Panc1 (cell line): ENCODE measurements around the gene LNX1. TPM values are rescaled to one million over a fixed set of nuclear protein-coding genes. Genes with fewer than 3 reads are reported as not detected.

Experiments
- ATAC-seq: fragments of 200-7000 bp; cut with Tn5 transposase; 2 replicates; pipeline ENCODE4 v1.9.1; 2020; ENCODE audit warnings: mild to moderate bottlenecking, moderate library complexity
- BruUV-seq: library from RNA; stranded (reverse); fragments of 400-500 nt; replicated peaks from 2 replicates; lab custom pipeline; 2021; lab: Mats Ljungman, UMichigan
- CTCF ChIA-PET: fragments of 300-600 bp; sonication (Branson Sonifier 250); formaldehyde crosslinking; loops from one replicate; lab custom pipeline; 2022; ENCODE audit warnings: antibody characterized with exemption; lab: Charles Lee
- POLR2A ChIA-PET: fragments of 300-600 bp; sonication (Branson Sonifier 250); formaldehyde crosslinking; loops from one replicate; lab custom pipeline; 2022; ENCODE audit warnings: antibody characterized with exemption; lab: Charles Lee
- DNase-seq: peaks from one replicate; pipeline ENCODE4 v3.0.0-alpha.2; 2010; ENCODE audit warnings: low read depth, low spot score
- H3K27ac ChIP-seq: 2 replicates; pipeline ENCODE4 v1.5.1; 2011; ENCODE audit warnings: mild to moderate bottlenecking, low read length, inconsistent platforms
- H3K27me3 ChIP-seq: fragments of 200-500 bp; sonication (Bioruptor generic); 2 replicates; pipeline ENCODE4 v1.6.0; 2014; ENCODE audit warnings: low read length, inconsistent platforms; ENCODE audit not compliant: control insufficient read depth, insufficient read depth
- H3K36me3 ChIP-seq: fragments of 200-500 bp; sonication (Bioruptor generic); 2 replicates; pipeline ENCODE4 v1.5.1; 2014; ENCODE audit warnings: inconsistent platforms, mild to moderate bottlenecking, low read length, moderate library complexity; ENCODE audit not compliant: control insufficient read depth, insufficient read depth
- H3K4me1 ChIP-seq: 2 replicates; pipeline ENCODE4 v1.5.1; 2011; ENCODE audit warnings: inconsistent platforms, mild to moderate bottlenecking, low read length, moderate library complexity; ENCODE audit not compliant: control insufficient read depth, insufficient read depth
- H3K4me3 ChIP-seq, 2 experiments: 2 replicates each; pipeline ENCODE4 v1.5.1; 2011 to 2012; ENCODE audit warnings: low read depth in 2 of 2, low read length in 2 of 2, mild to moderate bottlenecking in 2 of 2, inconsistent platforms in 1 of 2, moderate library complexity in 1 of 2
- H3K9me3 ChIP-seq: fragments of 200-500 bp; sonication (Bioruptor generic); 2 replicates; pipeline ENCODE4 v1.5.1; 2014; ENCODE audit warnings: low read depth, mild to moderate bottlenecking, inconsistent platforms, low read length, moderate library complexity; ENCODE audit not compliant: control insufficient read depth, insufficient read depth
- CTCF ChIP-seq: fragments of 450-650 bp; IDR thresholded peaks from 2 replicates; pipeline ENCODE4 v1.5.1; 2017; ENCODE audit warnings: mild to moderate bottlenecking
- POLR2AphosphoS5 ChIP-seq: IDR thresholded peaks from 2 replicates; pipeline ENCODE4 v1.6.1; 2012; ENCODE audit warnings: mild to moderate bottlenecking, low read depth, low read length, moderate library complexity
- REST ChIP-seq, 2 experiments: IDR thresholded peaks; 2 replicates each; pipeline ENCODE4 v1.6.1; 2011 to 2012; ENCODE audit warnings: low read depth in 2 of 2, control low read depth in 1 of 2, low read length in 1 of 2, mild to moderate bottlenecking in 1 of 2, moderate library complexity in 1 of 2; ENCODE audit not compliant: insufficient read depth in 1 of 2
- SIN3A ChIP-seq: IDR thresholded peaks from 2 replicates; pipeline ENCODE4 v1.6.1; 2012; ENCODE audit warnings: low read depth, mild to moderate bottlenecking, low read length, moderate library complexity, borderline replicate concordance; ENCODE audit not compliant: insufficient read depth
- TCF7L2 ChIP-seq: IDR thresholded peaks from 2 replicates; pipeline ENCODE4 v1.6.1; 2011; ENCODE audit warnings: mild to moderate bottlenecking, low read depth, low read length, inconsistent platforms
- in situ Hi-C: cut with HindIII; loops from 2 replicates; pipeline ENCODE4 v1.10.0; 2016; ENCODE audit warnings: low sequenced_read_pairs, low pct_unique_long_range_greater_than_20kb
- intact Hi-C: fragments of 100-400 bp; cut with micrococcal nuclease; formaldehyde crosslinking; loops from one replicate; pipeline ENCODE4 v1.10.0; 2022; ENCODE audit not compliant: unreplicated experiment
- total RNA-seq: library from RNA; stranded (reverse); gene quantifications from one replicate; pipeline ENCODE4 v1.2.1, GENCODE V29; 2021; ENCODE audit not compliant: unreplicated experiment

LNX1 gene
- total RNA-seq, 1 experiment from 2014 or later, result 0.18 TPM

GRCh38 chr4:53547983-53548382 is 43.3 kb downstream of the LNX1 start:
- CTCF ChIA-PET, result no interaction called here
- ATAC-seq, result no peak
- Histone ChIP-seq H3K27ac (no peak overlapping the region), H3K4me3 (no peak overlapping the region), H3K4me1 (no peaks in the 10 kb centered on the region), H3K36me3 (no peaks in the 10 kb centered on the region), H3K27me3 (no peaks in the 10 kb centered on the region), H3K9me3 (no peaks in the 10 kb centered on the region)
- no TSS peak for BruUV-seq
- no peak for DNase-seq
- POLR2A ChIA-PET, result no interaction called here
- intact Hi-C loops, result no loop called here
- TF ChIP-seq POLR2AphosphoS5, result no peak
- TF ChIP-seq REST (IDR thresholded peaks at IDR 0.05; ENCODE audit: insufficient read depth in 1 of 2, low read depth in 2 of 2, low read length in 1 of 2), result no peak
- no peak for TF ChIP-seq SIN3A
- no peak for TF ChIP-seq TCF7L2
- TF ChIP-seq CTCF, result no peak
- in situ Hi-C loops, result no loop called here

GRCh38 chr4:53545942-53546581 is 45.2 kb downstream of the LNX1 start:
- no TSS peak for BruUV-seq
- Histone ChIP-seq H3K36me3 (no peaks in the 10 kb centered on the region), H3K4me1 (no peaks in the 10 kb centered on the region), H3K27me3 (no peaks in the 10 kb centered on the region), H3K4me3 (no peak overlapping the region), H3K27ac (no peak overlapping the region), H3K9me3 (no peaks in the 10 kb centered on the region)
- ChIA-PET POLR2A (no interaction called here), CTCF (no interaction called here)
- ATAC-seq (no peak), DNase-seq (no peak)
- TF ChIP-seq POLR2AphosphoS5, result no peak
- no peak for TF ChIP-seq SIN3A
- no peak for TF ChIP-seq REST (IDR thresholded peaks at IDR 0.05; ENCODE audit: insufficient read depth in 1 of 2, low read depth in 2 of 2, low read length in 1 of 2)
- TF ChIP-seq CTCF, result no peak
- TF ChIP-seq TCF7L2, result no peak
- in situ Hi-C loops (no loop called here), intact Hi-C loops (no loop called here)
